Pancreas (tissue), 10 donors: Measurements from ENCODE around the gene LPO. TPM values are rescaled to one million over a fixed set of nuclear protein-coding genes. Genes with fewer than 3 reads are reported as not detected.

Experiments
- ATAC-seq, 4 donors: fragments of 200-7000 bp; cut with Tn5 transposase; one replicate each; pipeline versions ENCODE4 v1.8.0 to v1.9.1; 2020; ENCODE audit warnings: mild to moderate bottlenecking in 4 of 4, moderate library complexity in 4 of 4
- DNase-seq, 6 donors: peaks; one replicate each; pipeline ENCODE4 v3.0.0-alpha.2; 2020
- FAIRE-seq: peaks from 2 replicates; lab custom pipeline; 2012; peaks lifted over from hg19 to GRCh38; lab: Jason Lieb, UNC
- H3K27ac ChIP-seq, 4 donors: fragments of 200-600 bp; sonication (generic); 1 replicate in 3 of 4; 2 replicates in 1 of 4; pipeline versions ENCODE4 v1.5.0 to v1.8.0; 2020
- H3K27me3 ChIP-seq, 4 donors: fragments of 200-600 bp; one replicate each; pipeline ENCODE4 v1.8.0; 2021
- H3K36me3 ChIP-seq, 3 donors: fragments of 200-600 bp; sonication (generic) in 1 of 3; one replicate each; pipeline versions ENCODE4 v1.5.0 to v1.8.0; 2020 to 2021
- H3K4me1 ChIP-seq, 3 donors: fragments of 200-600 bp; one replicate each; pipeline ENCODE4 v1.8.0; 2021
- H3K4me3 ChIP-seq, 4 donors: fragments of 200-600 bp; sonication (generic) in 2 of 4; one replicate each; pipeline versions ENCODE4 v1.5.0 to v1.8.0; 2020 to 2021
- H3K9me3 ChIP-seq, 4 donors: fragments of 200-600 bp; one replicate each; pipeline ENCODE4 v1.8.0; 2021
- CTCF ChIP-seq, 4 donors: fragments of 200-600 bp; sonication (generic) in 3 of 4; IDR thresholded peaks; one replicate each; pipeline versions ENCODE4 v1.5.0 to v1.8.0; 2021; ENCODE audit warnings: antibody characterized with exemption in 4 of 4
- WGBS, 2 donors: extraction: QIAGEN DNeasy Blood & Tissue Kit; methylation state at CpG; one replicate each; pipeline ENCODE4 v1.1.7; 2013; 5-methylcytosine and 5-hydroxymethylcytosine counted together
- intact Hi-C, 3 donors: fragments of 100-400 bp; cut with DNase I; formaldehyde crosslinking; loops; one replicate each; pipeline versions ENCODE4 v1.11.1 to v1.14.2; 2022
- polyA plus RNA-seq, 2 donors: library from polyadenylated mRNA; stranded (reverse); fragments of 200-250 nt; gene quantifications; one replicate each; pipeline ENCODE4 v1.2.3, GENCODE V29; 2013
- total RNA-seq, 6 donors: library from RNA; stranded (reverse); fragmentation: NEBNext Ultra II Directional in 4 of 6; extraction: Animal tissue kit (Norgen Biotek cat#: 25700) in 4 of 6; gene quantifications; one replicate each; pipeline versions ENCODE4 v1.2.1 to v1.2.4, GENCODE V29; 2021 to 2023
- donor health status: healthy with polysubstance abuse.
- donor health status: DM: no; HTN: no; CAD: no; lungs with moderate emphysema.
- donor health status: DM: no; HTN: no; CAD: no.
- donor health status: control.
- donor health status: control.
- donor health status: Bipolar disorder and iron deficiency.
- donor health status: DM: yes; HTN: yes; CAD: no.
- donor health status: DM: no; HTN: no; CAD: no.
- donor health status: DM: no; HTN: no; CAD: no.
- donor health status: DM: yes; HTN: yes; CAD: no.

LPO gene
- total and polyA plus RNA-seq, 8 donors: 0.08 to 0.23 TPM; not detected in 6

GRCh38 chr17:58193641-58194255, 44.6 kb upstream of the LPO start:
- H3K4me1 ChIP-seq: no peaks in the 10 kb centered on the region
- intact Hi-C loops: no loop called here
- FAIRE-seq: no peak
- H3K36me3 ChIP-seq: no peaks in the 10 kb centered on the region
- peaks cover 0 to 4% (median 0%) of the 10 kb centered on the region in 4 donors for H3K27me3 ChIP-seq
- H3K9me3 ChIP-seq: no peaks in the 10 kb centered on the region
- WGBS, 2 donors: 63% methylated on average over 11 to 18 of the region's 18 CpGs
- H3K4me3 ChIP-seq: no peak overlapping the region
- no peak overlapping the region for H3K27ac ChIP-seq
- no peak for DNase-seq
- ATAC-seq: no peak
- no peak for TF ChIP-seq CTCF (IDR thresholded peaks at IDR 0.05)

- no peak overlapping the region for H3K27ac ChIP-seq
- no peaks in the 10 kb centered on the region for H3K4me1 ChIP-seq
- intact Hi-C loops: no loop called here
- no peak overlapping the region for H3K4me3 ChIP-seq
- no peak for DNase-seq
- no peaks in the 10 kb centered on the region for H3K9me3 ChIP-seq
- no peak for ATAC-seq
- FAIRE-seq: no peak
- H3K36me3 ChIP-seq: no peaks in the 10 kb centered on the region
- H3K27me3 ChIP-seq: peaks cover 0 to 4% (median 0%) of the 10 kb centered on the region in 4 donors
- TF ChIP-seq CTCF (IDR thresholded peaks at IDR 0.05): no peak
- WGBS, 2 donors: 65 to 76% methylated on average over 5 of the region's 5 CpGs
Measured at GRCh38 chr17:58195518-58196123, 42.8 kb upstream of the LPO start.

GRCh38 chr17:58196610-58197009, 41.8 kb upstream of the LPO start:
- no peaks in the 10 kb centered on the region for H3K36me3 ChIP-seq
- WGBS, 2 donors: 63 to 74% methylated on average over 7 of the region's 7 CpGs
- FAIRE-seq (no peak), DNase-seq (no peak), ATAC-seq (no peak)
- TF ChIP-seq CTCF (IDR thresholded peaks at IDR 0.05): no peak
- no peak overlapping the region for H3K27ac ChIP-seq
- no peak overlapping the region for H3K4me3 ChIP-seq
- H3K9me3 ChIP-seq: no peaks in the 10 kb centered on the region
- intact Hi-C loops: no loop called here
- H3K27me3 ChIP-seq: peaks cover 0 to 4% (median 0%) of the 10 kb centered on the region in 4 donors
- H3K4me1 ChIP-seq: no peaks in the 10 kb centered on the region

GRCh38 chr17:58200024-58200633, 38.3 kb upstream of the LPO start:
- FAIRE-seq (no peak), DNase-seq (peak in 5 of 6 donors; percentile 20 to 71 (median 57))
- intact Hi-C loops: no loop called here

More at GRCh38 chr17:58200024-58200633, 38.3 kb upstream of the LPO start:
- Histone ChIP-seq H3K27ac (no peak overlapping the region), H3K4me1 (no peaks in the 10 kb centered on the region), H3K27me3 (peaks cover 0 to 4% (median 0%) of the 10 kb centered on the region in 4 donors), H3K9me3 (no peaks in the 10 kb centered on the region), H3K4me3 (no peak overlapping the region), H3K36me3 (no peaks in the 10 kb centered on the region)
- peak; percentile 26 to 40 (median 32) for TF ChIP-seq CTCF (IDR thresholded peaks at IDR 0.05)
- ATAC-seq: peak; percentile 75 to 93 (median 84)
- WGBS, 2 donors: 29 to 40% methylated on average over 14 of the region's 14 CpGs
